D341Med (cell line): ENCODE data around the gene NRXN3.
"Not testable (repeated sequence)": the region's sequence is repeated elsewhere in the genome, so short reads cannot be mapped to it uniquely, and the experiment has no call there.

Experiments used
- DNase-seq: peaks from one replicate; pipeline ENCODE4 v3.0.0; 2012; ENCODE audit warnings: low spot score

NRXN3 gene

DNA sequence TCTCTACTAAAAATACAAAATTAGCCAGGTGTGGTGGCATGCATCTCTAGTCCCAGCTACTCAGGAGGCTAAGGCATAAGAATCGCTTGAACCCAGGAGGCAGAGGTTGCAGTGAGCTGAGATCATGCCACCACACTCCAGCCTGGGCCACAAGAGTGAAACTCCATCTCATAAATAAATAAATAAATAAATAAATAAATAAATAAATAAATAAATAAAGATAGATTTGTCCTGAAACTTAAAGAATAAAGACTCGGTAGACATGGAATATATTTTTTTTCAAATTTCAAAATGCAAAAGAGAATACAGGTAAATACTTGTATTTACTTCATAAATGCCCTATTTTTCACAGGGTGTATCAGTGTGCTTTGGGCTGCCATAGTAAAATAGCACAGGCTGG, 317.4 kb downstream of the NRXN3 start:
- DNase-seq = not testable (repeated sequence)

DNA sequence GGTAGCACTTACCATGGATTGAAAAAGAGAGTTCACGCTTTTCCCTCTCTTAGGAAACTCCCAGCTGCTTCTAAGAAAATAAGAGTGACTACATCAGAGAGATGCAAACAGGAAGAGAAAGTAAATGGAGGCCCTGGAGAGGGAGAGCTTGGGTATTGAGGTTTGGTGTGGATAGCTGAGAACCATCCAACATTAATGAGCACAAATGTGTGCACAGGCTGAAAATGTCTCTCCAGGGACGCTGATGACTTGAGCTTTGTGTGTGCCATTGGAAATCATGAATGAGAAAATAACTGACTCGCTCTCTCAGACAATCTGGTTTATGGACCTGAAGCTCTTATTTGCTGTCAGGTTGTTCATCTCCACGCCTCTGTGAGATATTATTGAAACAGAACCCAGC, 318.8 kb downstream of the NRXN3 start:
- DNase-seq = no peak

DNA sequence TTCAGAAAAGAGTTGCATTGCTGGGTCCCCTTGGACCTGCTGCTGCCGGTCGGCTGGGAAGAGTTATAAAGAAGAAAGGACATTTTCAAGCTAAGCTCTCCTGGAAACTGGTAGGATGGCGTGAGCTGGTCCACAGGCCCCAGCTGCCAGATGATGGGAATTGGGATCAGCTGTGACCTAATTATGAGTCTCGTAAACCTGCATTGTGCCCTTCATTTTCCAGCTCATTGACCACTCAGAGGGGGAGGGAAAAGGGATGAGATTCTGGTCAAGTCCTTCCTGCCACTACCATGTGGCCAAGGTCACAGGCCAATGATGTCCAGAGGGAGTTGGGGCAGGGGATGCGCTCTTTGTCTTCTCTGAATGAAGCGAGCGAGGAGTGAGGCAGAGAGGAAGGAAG, 320.9 kb downstream of the NRXN3 start:
- no peak for DNase-seq

GRCh38 chr14:78498062-78498595, 328.0 kb downstream of the NRXN3 start:
- DNase-seq = no peak

DNA sequence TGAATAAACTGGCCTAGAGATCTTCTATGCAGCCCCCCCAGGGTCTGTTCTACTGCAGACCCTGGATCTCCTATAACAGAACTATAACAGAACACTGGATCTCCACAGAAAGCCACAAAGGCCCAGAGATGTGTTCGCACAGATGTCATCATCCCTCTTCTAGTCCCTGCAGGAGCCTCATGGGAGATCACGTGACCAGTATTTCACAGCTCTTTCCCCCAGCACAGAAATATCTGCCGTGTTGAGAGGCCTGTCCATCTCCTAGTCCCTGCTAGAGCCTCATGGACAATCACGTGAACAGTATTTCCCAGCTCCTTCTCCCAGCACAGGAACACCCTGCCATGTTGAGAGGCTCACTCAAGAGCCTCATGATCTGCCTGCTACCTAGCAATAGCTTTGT, 331.7 kb downstream of the NRXN3 start:
- no peak for DNase-seq

DNA sequence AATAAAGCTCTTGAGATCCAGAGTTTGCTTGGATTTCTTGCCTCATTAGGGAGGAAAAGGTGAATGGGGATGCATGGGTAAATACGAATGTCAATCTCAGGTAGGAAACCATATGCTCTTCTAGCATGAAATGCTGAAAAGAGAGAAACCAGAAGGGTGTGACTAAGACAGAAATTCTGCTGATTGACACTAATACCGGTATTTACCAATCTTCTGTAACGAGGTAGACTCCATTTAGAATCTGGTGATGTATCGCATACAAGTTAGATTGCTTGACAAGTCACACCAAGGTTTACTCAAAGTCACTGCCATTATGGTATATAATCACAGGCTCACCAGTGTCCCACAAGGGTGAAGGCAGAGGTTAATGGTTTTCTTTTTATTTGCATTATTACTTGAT, 337.9 kb downstream of the NRXN3 start:
- DNase-seq = no peak

DNA sequence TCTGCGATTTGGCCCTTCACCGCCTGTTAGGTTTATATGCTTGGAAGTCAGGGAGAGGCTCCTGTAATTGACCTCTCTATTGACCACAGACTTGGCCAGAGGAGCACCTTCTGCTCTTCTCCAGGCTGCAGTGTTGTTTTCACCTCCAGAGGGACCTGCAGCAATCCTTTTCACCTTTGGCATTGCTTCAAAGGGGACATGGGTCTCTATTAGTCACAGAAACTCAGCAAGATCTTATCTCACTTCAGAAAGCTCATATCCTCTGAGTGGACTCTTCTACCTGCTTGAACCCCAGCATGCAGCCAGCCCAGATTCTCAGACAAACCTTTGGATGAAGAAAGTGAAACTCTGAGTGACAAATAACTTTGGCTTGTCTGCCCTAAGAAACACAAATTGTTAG, 339.3 kb downstream of the NRXN3 start:
- DNase-seq = no peak

DNA sequence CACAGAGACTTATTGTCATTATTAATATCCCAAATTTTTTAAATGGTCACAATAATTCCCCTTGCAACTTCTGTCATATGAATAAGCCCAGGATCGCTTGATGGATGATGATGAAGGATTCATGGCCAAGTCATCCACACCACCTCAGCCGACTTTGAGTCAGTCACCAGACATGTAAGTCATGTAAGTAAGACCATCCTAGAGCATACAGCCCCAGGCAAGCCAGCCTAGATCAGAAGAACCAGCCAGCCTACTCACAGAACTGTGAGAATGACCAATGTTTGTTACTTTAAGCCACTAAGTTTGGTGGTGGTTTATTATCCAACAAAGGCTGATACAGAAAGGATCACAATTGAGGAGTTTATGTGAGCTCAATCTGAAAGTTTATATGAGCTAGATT, 341.8 kb downstream of the NRXN3 start:
- DNase-seq = no peak

DNA sequence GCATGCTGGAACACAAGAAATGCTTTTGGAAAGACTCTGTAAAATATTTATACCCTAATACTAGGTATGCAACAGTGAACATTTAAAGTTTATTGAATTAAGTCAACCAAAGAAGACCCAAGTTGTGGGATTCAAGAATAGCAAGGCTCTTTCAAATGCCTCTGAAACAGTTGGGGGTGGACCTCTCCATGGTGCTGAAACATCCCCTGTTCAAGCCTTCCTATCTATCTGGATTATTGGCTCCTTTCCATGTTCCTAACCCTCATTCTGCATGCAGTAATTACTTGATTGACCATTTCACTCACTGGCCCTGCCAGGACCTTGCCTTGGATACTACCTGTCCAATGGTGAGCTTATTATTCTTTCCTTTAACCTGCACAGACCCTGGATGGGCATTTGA, 349.7 kb downstream of the NRXN3 start:
- no peak for DNase-seq

DNA sequence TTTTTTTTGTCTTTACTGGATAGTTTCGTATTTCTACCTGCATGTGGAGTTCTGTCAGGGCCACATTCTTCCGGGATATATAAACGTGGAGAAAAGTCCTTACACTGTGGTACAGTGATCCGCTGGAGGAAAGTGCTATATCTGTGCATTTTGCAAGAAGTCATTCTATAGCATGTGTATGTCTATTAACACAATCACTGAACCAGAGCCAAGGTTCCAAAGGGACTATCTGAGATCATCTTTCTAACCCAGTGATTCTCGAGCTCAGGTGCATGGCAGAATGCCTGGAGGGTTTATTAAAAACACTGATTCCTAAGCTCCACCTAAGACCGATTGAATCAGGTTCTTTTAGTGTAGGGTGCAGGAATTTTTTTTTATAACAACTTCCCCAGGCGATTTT, 354.0 kb downstream of the NRXN3 start:
- DNase-seq = no peak

- DNase-seq = peak; percentile 57
Observed at GRCh38 chr14:78524766-78525165, 354.6 kb downstream of the NRXN3 start.

GRCh38 chr14:78530078-78530477, 359.9 kb downstream of the NRXN3 start:
- no peak for DNase-seq

GRCh38 chr14:78534141-78534540, 364.0 kb downstream of the NRXN3 start:
- no peak for DNase-seq

DNA sequence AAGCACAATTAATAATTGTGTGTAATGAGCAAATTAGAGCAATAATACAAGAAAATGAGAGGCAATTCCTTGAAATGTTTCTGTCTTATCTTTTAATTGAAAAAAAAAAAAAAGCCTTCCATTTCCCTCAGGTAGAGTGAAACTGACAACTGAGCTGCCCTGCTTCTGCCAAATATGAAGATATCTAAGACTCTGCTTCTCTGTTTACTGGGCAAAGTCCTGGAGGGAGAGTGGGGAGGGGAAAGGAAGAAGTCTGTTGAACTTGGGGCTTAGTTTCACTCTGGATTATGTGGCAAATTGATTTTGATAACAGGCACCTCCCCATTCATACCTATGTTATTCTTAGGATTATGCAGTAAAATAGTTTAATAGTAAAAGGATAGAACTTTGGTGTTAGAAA, 364.9 kb downstream of the NRXN3 start:
- DNase-seq = no peak

GRCh38 chr14:78541788-78542187, 371.6 kb downstream of the NRXN3 start:
- DNase-seq = not testable (repeated sequence)

DNA sequence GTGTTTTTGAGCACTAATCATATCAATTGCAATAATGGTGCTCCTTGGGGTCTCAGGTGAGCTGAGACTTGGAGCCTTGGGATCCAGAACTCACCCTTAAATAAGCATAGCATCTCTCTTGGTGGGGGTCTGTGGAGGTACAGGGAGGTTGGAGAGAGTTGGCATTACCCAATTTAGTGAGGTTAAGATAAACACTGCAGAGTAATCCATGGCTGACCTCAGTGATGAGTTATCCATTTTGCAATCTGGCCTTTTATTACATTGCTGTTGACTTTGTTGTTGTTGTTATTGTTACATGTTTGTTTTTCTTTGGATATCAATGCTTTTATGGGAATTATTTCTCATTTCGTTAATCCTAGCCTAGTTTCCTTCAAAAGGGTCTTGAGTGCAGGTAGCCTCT, 373.3 kb downstream of the NRXN3 start:
- no peak for DNase-seq

DNA sequence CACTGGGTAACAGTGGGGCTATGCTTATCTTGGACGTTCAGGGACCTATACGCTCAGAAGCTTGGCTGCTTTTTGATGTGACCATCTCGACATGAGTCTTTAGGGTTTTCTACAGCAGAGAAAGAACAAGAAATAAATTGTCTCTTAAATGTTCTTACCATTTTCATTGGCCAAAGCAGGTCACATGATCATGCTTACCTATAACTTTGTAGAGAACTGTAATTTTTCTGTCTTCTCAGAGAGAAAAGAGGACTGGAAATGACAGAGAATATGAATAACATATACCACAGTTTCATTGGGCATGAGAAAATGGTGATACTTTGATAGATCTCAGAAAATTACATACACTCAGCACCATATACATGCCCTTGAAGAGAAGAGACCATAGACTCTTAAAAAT, 390.9 kb downstream of the NRXN3 start:
- DNase-seq = no peak

DNA sequence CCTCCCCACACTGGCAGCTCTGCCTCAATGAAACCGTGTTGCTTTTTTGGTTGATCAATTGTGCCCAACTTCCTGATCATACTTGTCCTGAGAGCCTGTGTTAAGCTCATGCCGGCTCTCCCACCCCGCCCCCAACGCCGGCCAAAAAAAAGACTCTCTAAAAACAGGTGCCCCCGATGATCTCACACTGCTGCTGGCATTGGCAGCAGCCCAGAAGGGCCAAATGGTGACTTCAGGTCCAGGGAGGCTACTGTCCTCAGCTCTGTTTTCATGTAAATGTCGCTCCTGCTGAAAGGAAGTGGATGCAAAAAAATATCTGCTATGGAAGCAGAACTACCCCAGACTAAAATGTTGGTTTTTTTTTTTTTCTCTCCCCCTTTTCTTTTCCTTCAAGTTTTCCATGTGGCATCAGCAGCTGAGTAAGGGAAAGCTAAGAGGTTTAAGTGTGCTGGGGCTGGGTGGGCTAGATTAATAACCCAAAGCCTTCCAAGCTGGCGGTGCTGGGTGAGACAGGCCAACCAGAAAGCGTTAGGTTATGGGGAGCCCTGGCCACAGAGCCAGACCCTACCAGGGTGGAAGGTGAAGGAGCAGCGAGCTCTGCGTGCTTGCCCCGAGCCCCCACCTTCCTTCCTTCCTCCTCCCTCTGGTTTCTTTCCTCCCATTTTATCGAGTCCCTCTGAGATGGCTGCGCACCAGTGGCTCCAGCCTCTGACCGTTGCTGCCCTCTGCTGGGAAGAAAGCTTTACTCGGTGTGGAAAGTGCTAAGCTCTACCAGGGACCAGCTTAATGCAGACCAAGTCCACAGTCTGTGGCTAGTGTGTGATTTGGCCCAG, 396.1 kb downstream of the NRXN3 start:
- peak; percentile 85 for DNase-seq

GRCh38 chr14:78566859-78567172, 396.6 kb downstream of the NRXN3 start:
- no peak for DNase-seq

GRCh38 chr14:78567343-78567742, 397.2 kb downstream of the NRXN3 start:
- no peak for DNase-seq

GRCh38 chr14:78573736-78574135, 403.6 kb downstream of the NRXN3 start:
- DNase-seq = not testable (repeated sequence)

DNA sequence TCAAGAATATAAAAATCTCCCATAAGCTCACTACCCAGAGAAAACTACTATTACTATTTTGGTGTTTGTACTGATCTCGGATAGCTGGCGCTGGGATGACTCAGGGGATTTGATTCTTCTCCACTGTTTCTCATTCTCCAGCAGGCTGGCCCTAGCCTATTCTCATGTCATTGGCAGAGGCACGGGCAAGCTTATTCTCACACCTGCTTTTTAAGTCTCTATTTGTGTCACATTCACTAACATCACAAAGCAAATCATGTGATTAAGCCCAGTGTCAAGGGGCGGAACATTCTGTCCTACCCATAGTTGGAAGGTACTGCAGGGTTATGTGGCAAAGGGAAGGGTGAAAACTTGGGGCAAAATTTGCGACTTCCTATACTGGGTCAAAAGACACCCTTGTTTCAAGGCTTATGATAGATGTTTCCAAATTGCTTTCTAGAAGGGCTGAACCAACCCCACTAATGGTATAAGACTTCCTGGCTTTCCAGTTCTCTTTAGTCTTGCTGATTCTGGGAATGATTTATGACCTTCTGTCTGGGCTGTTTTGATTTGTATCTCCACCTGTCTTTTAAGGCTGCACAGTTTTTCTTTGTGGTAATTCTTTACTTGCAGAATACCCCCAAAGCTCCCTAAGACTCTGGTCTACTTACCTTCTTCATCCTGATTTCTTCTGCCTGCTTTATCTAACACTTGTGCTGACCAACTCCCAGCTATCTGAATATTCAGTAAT, 406.4 kb downstream of the NRXN3 start:
- DNase-seq = no peak

DNA sequence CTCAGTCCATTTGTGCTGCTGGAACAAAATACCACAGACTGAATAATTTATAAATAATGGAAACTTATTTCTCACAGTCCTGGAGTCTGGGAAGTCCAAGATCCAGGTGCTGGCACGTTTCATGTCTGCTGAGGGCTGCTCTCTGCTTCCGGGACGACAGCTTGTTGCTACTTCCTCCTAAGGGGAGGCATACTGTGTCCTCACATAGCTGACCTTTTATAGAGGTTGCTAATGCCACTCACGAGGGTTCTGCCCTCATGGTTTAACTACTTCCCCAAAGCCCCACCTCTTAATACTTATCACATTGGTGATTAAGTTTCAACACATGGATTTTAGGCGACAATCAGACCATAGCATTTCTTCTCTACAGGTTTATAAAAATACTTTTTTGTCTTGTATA, 411.1 kb downstream of the NRXN3 start:
- DNase-seq = no peak

DNA sequence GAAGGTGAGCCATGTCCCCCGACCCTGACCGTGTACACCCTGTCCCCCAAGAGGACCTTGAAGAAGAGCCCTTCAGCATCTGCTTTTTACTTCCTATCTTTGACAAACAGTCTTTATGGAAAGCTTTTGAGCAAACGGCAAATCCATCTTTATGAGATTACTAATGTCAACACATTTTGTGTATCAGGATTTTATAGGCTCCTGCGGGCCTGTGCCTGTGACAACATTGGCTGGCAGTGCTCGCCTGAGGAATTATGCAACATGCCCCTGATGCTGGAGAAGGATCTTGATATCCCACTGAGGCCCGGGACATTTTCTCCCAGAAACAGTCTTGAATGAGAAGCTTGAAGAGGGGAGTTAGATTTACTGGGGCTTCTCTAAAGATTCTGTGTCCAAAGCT, 416.5 kb downstream of the NRXN3 start:
- DNase-seq = no peak
